Measurements from ENCODE around the gene HIGD1A.

DNA sequence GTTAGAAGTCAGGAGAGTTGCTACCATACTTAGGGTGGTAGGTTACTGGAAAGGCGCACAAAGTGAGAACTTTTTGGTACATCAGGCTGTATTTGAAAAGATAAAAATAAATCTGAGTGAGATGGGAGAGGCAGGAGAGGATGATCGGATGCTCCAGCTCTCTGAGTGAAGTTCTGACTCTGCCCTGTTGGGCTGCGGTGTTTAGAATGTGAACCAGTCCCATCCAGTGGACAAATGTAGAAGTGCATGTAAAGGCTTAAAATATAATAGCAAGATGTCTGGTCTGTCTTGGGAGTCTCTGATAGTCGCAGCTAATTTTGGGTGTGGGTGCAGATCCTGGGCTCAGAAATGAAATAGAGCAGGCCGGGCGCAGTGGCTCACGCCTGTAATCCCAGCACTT is 35.3 kb upstream of the HIGD1A start:
- TF ChIP-seq POLR2A (IDR thresholded peaks at IDR 0.05) = no peak
- TF ChIP-seq, protein P1, sequence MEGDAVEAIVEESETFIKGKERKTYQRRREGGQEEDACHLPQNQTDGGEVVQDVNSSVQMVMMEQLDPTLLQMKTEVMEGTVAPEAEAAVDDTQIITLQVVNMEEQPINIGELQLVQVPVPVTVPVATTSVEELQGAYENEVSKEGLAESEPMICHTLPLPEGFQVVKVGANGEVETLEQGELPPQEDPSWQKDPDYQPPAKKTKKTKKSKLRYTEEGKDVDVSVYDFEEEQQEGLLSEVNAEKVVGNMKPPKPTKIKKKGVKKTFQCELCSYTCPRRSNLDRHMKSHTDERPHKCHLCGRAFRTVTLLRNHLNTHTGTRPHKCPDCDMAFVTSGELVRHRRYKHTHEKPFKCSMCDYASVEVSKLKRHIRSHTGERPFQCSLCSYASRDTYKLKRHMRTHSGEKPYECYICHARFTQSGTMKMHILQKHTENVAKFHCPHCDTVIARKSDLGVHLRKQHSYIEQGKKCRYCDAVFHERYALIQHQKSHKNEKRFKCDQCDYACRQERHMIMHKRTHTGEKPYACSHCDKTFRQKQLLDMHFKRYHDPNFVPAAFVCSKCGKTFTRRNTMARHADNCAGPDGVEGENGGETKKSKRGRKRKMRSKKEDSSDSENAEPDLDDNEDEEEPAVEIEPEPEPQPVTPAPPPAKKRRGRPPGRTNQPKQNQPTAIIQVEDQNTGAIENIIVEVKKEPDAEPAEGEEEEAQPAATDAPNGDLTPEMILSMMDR (IDR thresholded peaks at IDR 0.05 in 4 of 5, conservative IDR thresholded peaks at IDR 0.05 in 1 of 5) = peak; percentile 70 to 87 (median 80)

Measured in gastrocnemius medialis (tissue), 4 donors.